Endothelial cell of umbilical vein (primary cell): ENCODE measurements around the gene TSPAN18. TPM values are rescaled to one million over a fixed set of nuclear protein-coding genes. Genes with fewer than 3 reads are reported as not detected.

Experiments used
- BruUV-seq: library from RNA; stranded (reverse); fragments of 400-500 nt; replicated peaks from 2 replicates; lab custom pipeline; 2021; lab: Mats Ljungman, UMichigan
- CTCF ChIA-PET: fragments of 300-600, 350-600 bp; sonication (Branson Sonifier 250); formaldehyde crosslinking; loops from one replicate; lab custom pipeline; 2021; ENCODE audit warnings: antibody characterized with exemption, inconsistent platforms; lab: Charles Lee
- POLR2A ChIA-PET: fragments of 300-600, 350-600 bp; sonication (Branson Sonifier 250); formaldehyde crosslinking; loops from one replicate; lab custom pipeline; 2021; ENCODE audit warnings: antibody characterized with exemption, inconsistent platforms; lab: Charles Lee
- DNase-seq: peaks from one replicate; pipeline ENCODE4 v3.0.0-alpha.2; 2011; ENCODE audit warnings: low read depth, low spot score
- FAIRE-seq: peaks from 2 replicates; lab custom pipeline; 2011; peaks lifted over from hg19 to GRCh38; lab: Jason Lieb, UNC
- H2AFZ ChIP-seq: 2 replicates; pipeline ENCODE4 v1.6.0; 2012; ENCODE audit warnings: low read depth, low read length, control low read depth, inconsistent platforms
- H3K27ac ChIP-seq: 2 replicates; pipeline ENCODE4 v1.5.1; 2011; ENCODE audit warnings: low read depth, mild to moderate bottlenecking, control low read depth, low read length, moderate library complexity; ENCODE audit not compliant: insufficient read depth
- H3K27me3 ChIP-seq, 2 experiments: 2 replicates each; pipeline versions ENCODE4 v1.6.0 to v1.6.1; 2011; ENCODE audit warnings: low read length in 2 of 2, mixed read lengths in 1 of 2; ENCODE audit not compliant: control insufficient read depth in 2 of 2, insufficient read depth in 2 of 2
- H3K36me3 ChIP-seq, 2 experiments: 2 replicates in 1 of 2; 3 replicates in 1 of 2; pipeline ENCODE4 v1.5.1; 2011; ENCODE audit warnings: low read length in 2 of 2, mild to moderate bottlenecking in 1 of 2, moderate library complexity in 1 of 2; ENCODE audit not compliant: control insufficient read depth in 2 of 2, insufficient read depth in 2 of 2; ENCODE audit errors: extremely low read depth in 1 of 2
- H3K4me1 ChIP-seq: 3 replicates; pipeline ENCODE4 v1.5.1; 2011; ENCODE audit warnings: mild to moderate bottlenecking, low read length; ENCODE audit not compliant: control insufficient read depth, insufficient read depth; ENCODE audit errors: extremely low read depth
- H3K4me2 ChIP-seq: 2 replicates; pipeline ENCODE4 v1.6.1; 2011; ENCODE audit warnings: low read length, control low read depth, mixed read lengths; ENCODE audit not compliant: insufficient read depth
- H3K4me3 ChIP-seq, 3 experiments: fragments of 200-600 bp in 1 of 3; sonication (generic), shearing (Covaris generic) in 1 of 3; replicated peaks in 1 of 3; 2 replicates each; pipeline ENCODE4 v1.5.1; 2011 to 2016; ENCODE audit warnings: control low read depth in 3 of 3, low read length in 3 of 3, mild to moderate bottlenecking in 2 of 3, inconsistent platforms in 1 of 3, low read depth in 1 of 3, moderate library complexity in 1 of 3; ENCODE audit not compliant: insufficient read depth in 1 of 3
- H3K79me2 ChIP-seq: 2 replicates; pipeline ENCODE4 v1.6.0; 2012; ENCODE audit warnings: low read length, inconsistent platforms; ENCODE audit not compliant: control insufficient read depth, insufficient read depth
- H3K9ac ChIP-seq: replicated peaks from 2 replicates; pipeline ENCODE3; 2011; ENCODE audit warnings: low read length, control low read depth; ENCODE audit not compliant: insufficient read depth; ENCODE audit errors: extremely low read depth
- H3K9me1 ChIP-seq: replicated peaks from 3 replicates; pipeline ENCODE4 v1.6.0; 2011; ENCODE audit warnings: mild to moderate bottlenecking, low read length; ENCODE audit not compliant: control insufficient read depth, insufficient read depth; ENCODE audit errors: extremely low read depth
- H3K9me3 ChIP-seq: replicated peaks from 2 replicates; pipeline ENCODE4 v1.5.1; 2012; ENCODE audit warnings: low read length, inconsistent platforms; ENCODE audit not compliant: control insufficient read depth, insufficient read depth
- H4K20me1 ChIP-seq: replicated peaks from 2 replicates; pipeline ENCODE3; 2011; ENCODE audit warnings: mild to moderate bottlenecking, low read length; ENCODE audit not compliant: control insufficient read depth, insufficient read depth; ENCODE audit errors: extremely low read depth
- CTCF ChIP-seq, 2 donors: IDR thresholded peaks; 1 replicate in 1 of 2; 2 replicates in 1 of 2; pipeline ENCODE4 v1.5.1; 2011; ENCODE audit warnings: low read length in 2 of 2, mild to moderate bottlenecking in 2 of 2, moderate library complexity in 2 of 2, control low read depth in 1 of 2, inconsistent platforms in 1 of 2, low read depth in 1 of 2; ENCODE audit not compliant: insufficient read depth in 1 of 2; ENCODE audit errors: extremely low read depth in 1 of 2
- FOS ChIP-seq: IDR thresholded peaks from 2 replicates; pipeline ENCODE4 v1.6.1; 2011; ENCODE audit warnings: mild to moderate bottlenecking, low read length, moderate library complexity, borderline replicate concordance; ENCODE audit not compliant: insufficient read depth
- MYC ChIP-seq: IDR thresholded peaks from one replicate; pipeline ENCODE4 v1.6.1; 2011; ENCODE audit warnings: mild to moderate bottlenecking, low read depth, low read length
- POLR2A ChIP-seq: IDR thresholded peaks from 2 replicates; pipeline ENCODE4 v1.6.1; 2012; ENCODE audit warnings: low read depth, mild to moderate bottlenecking, control low read depth, low read length
- dilution Hi-C: fragments of 300-500 bp; cut with MboI; formaldehyde crosslinking; loops from one replicate; pipeline ENCODE4 v1.15.0; 2019; ENCODE audit warnings: low sequenced_read_pairs; ENCODE audit not compliant: extremely low pct_ligation_motif_present
- intact Hi-C: fragments of 100-400 bp; cut with micrococcal nuclease; formaldehyde crosslinking; loops from one replicate; pipeline ENCODE4 v1.10.0; 2022
- polyA plus RNA-seq, 4 experiments: library from polyadenylated mRNA; depleted of rRNA in 3 of 4; stranded (reverse) in 3 of 4; unstranded in 1 of 4; fragments of >200 nt; gene quantifications; 2 replicates each; pipeline versions ENCODE4 v1.2.1 to v1.2.3, GENCODE V29; 2011 to 2012; ENCODE audit warnings: missing spikeins in 1 of 4
- total RNA-seq: library from RNA; stranded (reverse); gene quantifications from 2 replicates; pipeline ENCODE4 v1.2.3, GENCODE V29; 2021

TSPAN18 gene
- total and polyA plus RNA-seq, 2 donors (not counting 3 experiments of a cell fraction or from before 2014, with no cell fraction given): 32.2 to 118 TPM

- Histone ChIP-seq H3K9me3 (no peaks in the 10 kb centered on the region), H4K20me1 (no peaks in the 10 kb centered on the region), H3K79me2 (no peaks in the 10 kb centered on the region), H3K4me3 (no peak overlapping the region), H3K4me1 (peaks cover 33% of the 10 kb centered on the region), H2AFZ (no peak overlapping the region), H3K36me3 (peaks cover 0 to 11% of the 10 kb centered on the region in 2 experiments), H3K9ac (no peak overlapping the region), H3K27ac (peak overlapping the region; percentile 68), H3K27me3 (no peaks in the 10 kb centered on the region), H3K4me2 (no peak overlapping the region), H3K9me1 (no peaks in the 10 kb centered on the region)
- POLR2A ChIA-PET: no interaction called here
- DNase-seq (no peak), FAIRE-seq (no peak)
- intact Hi-C loops (loop anchor here (2.0 kb wide), 2 partner anchors 39 to 145 kb away; no protein-coding TSS in a partner anchor), dilution Hi-C loops (no loop called here)
- TF ChIP-seq CTCF (IDR thresholded peaks at IDR 0.05; ENCODE audit: extremely low read depth in 1 of 2, insufficient read depth in 1 of 2, low read depth in 1 of 2, low read length in 2 of 2) (no peak), FOS (no peak)
- CTCF ChIA-PET: interaction anchor here (0.7 to 2.7 kb wide), 7 partner anchors 8 to 146 kb away, joined by 3 to 18 read pairs (median 4); no protein-coding TSS in a partner anchor
- no TSS peak for BruUV-seq
Observed at GRCh38 chr11:44767421-44767820, 40.7 kb downstream of the TSPAN18 start.

- no peak overlapping the region for H3K27ac ChIP-seq
- no peak for DNase-seq
- intact Hi-C loops (no loop called here), dilution Hi-C loops (no loop called here)
- POLR2A ChIA-PET: no interaction called here
- BruUV-seq: no TSS peak
- no peak for FAIRE-seq
- H3K9me1 ChIP-seq: no peaks in the 10 kb centered on the region
- no peak overlapping the region for H3K4me3 ChIP-seq
- H3K36me3 ChIP-seq: peaks cover 0 to 1% of the 10 kb centered on the region in 2 experiments
- no peak overlapping the region for H3K9ac ChIP-seq
- no peak overlapping the region for H3K4me2 ChIP-seq
- TF ChIP-seq MYC: no peak
- no peak for TF ChIP-seq POLR2A
- CTCF ChIA-PET: no interaction called here
- no peaks in the 10 kb centered on the region for H3K9me3 ChIP-seq
- peaks cover 40% of the 10 kb centered on the region for H3K4me1 ChIP-seq
- H4K20me1 ChIP-seq: no peaks in the 10 kb centered on the region
- no peak overlapping the region for H2AFZ ChIP-seq
- H3K27me3 ChIP-seq: no peaks in the 10 kb centered on the region
- no peaks in the 10 kb centered on the region for H3K79me2 ChIP-seq
Observed at GRCh38 chr11:44770401-44770800, 43.6 kb downstream of the TSPAN18 start.
